HEK293T (cell line): ENCODE results near the gene TLR6.

Experiments used
- ARNT ChIP-seq: fragments of 450-650 bp; IDR thresholded peaks from 2 replicates; pipeline ENCODE4 v1.6.1; 2017; ENCODE audit warnings: mild to moderate bottlenecking
- ELF4 ChIP-seq: fragments of 450-650 bp; IDR thresholded peaks from 2 replicates; pipeline ENCODE4 v1.6.1; 2017; ENCODE audit warnings: antibody characterized with exemption
- FOXK2 ChIP-seq: fragments of 450-650 bp; IDR thresholded peaks from 2 replicates; pipeline ENCODE4 v1.6.1; 2016; ENCODE audit warnings: mild to moderate bottlenecking
- L3MBTL2 ChIP-seq: fragments of 450-650 bp; conservative IDR thresholded peaks from 2 replicates; pipeline ENCODE4 v1.6.1; 2016; ENCODE audit warnings: mild to moderate bottlenecking
- LEF1 ChIP-seq: fragments of 450-650 bp; IDR thresholded peaks from 2 replicates; pipeline ENCODE4 v1.6.1; 2017; ENCODE audit warnings: mild to moderate bottlenecking, borderline replicate concordance
- NFRKB ChIP-seq: fragments of 450-650 bp; IDR thresholded peaks from 2 replicates; pipeline ENCODE4 v1.6.1; 2016; ENCODE audit warnings: mild to moderate bottlenecking, moderate library complexity
- SP1 ChIP-seq: fragments of 450-650 bp; IDR thresholded peaks from 2 replicates; pipeline ENCODE4 v1.6.1; 2017
- SUZ12 ChIP-seq: fragments of 450-650 bp; IDR thresholded peaks from 2 replicates; pipeline ENCODE4 v1.6.1; 2016; ENCODE audit warnings: mild to moderate bottlenecking
- TARDBP ChIP-seq: fragments of 450-650 bp; IDR thresholded peaks from 2 replicates; pipeline ENCODE4 v1.6.1; 2016

- TF ChIP-seq SUZ12 = no peak
- no peak for TF ChIP-seq FOXK2
- no peak for TF ChIP-seq SP1
- no peak for TF ChIP-seq ELF4
- TF ChIP-seq L3MBTL2 = no peak
- no peak for TF ChIP-seq NFRKB
- no peak for TF ChIP-seq LEF1
- TF ChIP-seq ARNT = no peak
- TF ChIP-seq TARDBP = no peak
Measured at GRCh38 chr4:38784141-38784540, 72.5 kb downstream of the TLR6 start.
